Measurements from ENCODE around the gene CA7.

The CA7 gene

DNA sequence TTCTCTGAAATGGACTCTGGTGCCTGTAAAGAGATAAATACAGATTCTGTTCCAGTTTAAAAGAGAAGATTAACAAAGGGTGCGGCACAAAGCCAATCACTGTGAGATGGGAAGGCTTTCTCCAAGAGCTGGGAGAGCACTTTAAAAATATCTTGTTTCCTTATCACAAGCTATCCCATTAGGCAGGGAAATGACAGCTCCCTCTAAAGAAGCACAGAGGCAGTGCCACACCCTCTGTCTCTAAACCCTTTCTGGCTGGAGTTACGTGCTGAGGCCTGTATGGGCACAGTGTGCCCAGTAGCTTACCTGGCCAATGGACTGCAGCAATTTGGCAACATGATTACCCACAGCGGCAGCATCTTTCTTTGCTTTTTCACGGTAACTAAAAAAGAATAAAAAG is 33.8 kb upstream of the CA7 start:
- no peak for DNase-seq
- no peaks in the 10 kb centered on the region for H3K79me2 ChIP-seq (ENCODE audit: insufficient read depth, low read length)
- no peak for ATAC-seq (ENCODE audit: insufficient read depth, low read depth)
- no peaks in the 10 kb centered on the region for H3K27me3 ChIP-seq (ENCODE audit: insufficient read depth, low read length, poor library complexity)
- H3K9ac ChIP-seq (ENCODE audit: low read depth, low read length) = no peak overlapping the region
- H3K4me2 ChIP-seq (ENCODE audit: insufficient read depth, low read length) = no peak overlapping the region
- no peak overlapping the region for H3K4me3 ChIP-seq (ENCODE audit: low read depth in 1 of 2, low read length in 2 of 2)
- peaks cover 92% of the 10 kb centered on the region for H3K36me3 ChIP-seq (ENCODE audit: insufficient read depth, low read length)
- no peak overlapping the region for H2AFZ ChIP-seq (ENCODE audit: low read depth, low read length)
- TF ChIP-seq, protein P1, sequence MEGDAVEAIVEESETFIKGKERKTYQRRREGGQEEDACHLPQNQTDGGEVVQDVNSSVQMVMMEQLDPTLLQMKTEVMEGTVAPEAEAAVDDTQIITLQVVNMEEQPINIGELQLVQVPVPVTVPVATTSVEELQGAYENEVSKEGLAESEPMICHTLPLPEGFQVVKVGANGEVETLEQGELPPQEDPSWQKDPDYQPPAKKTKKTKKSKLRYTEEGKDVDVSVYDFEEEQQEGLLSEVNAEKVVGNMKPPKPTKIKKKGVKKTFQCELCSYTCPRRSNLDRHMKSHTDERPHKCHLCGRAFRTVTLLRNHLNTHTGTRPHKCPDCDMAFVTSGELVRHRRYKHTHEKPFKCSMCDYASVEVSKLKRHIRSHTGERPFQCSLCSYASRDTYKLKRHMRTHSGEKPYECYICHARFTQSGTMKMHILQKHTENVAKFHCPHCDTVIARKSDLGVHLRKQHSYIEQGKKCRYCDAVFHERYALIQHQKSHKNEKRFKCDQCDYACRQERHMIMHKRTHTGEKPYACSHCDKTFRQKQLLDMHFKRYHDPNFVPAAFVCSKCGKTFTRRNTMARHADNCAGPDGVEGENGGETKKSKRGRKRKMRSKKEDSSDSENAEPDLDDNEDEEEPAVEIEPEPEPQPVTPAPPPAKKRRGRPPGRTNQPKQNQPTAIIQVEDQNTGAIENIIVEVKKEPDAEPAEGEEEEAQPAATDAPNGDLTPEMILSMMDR (IDR thresholded peaks at IDR 0.05; ENCODE audit: borderline replicate concordance, extremely low read depth, low read length, poor library complexity, severe bottlenecking) = no peak
- H3K4me1 ChIP-seq (ENCODE audit: insufficient read depth, low read length) = no peaks in the 10 kb centered on the region
- H4K20me1 ChIP-seq (ENCODE audit: insufficient read depth, low read length) = no peaks in the 10 kb centered on the region
- H3K27ac ChIP-seq (ENCODE audit: low read length) = no peak overlapping the region
- H3K9me3 ChIP-seq (ENCODE audit: insufficient read depth, low read length, severe bottlenecking) = no peaks in the 10 kb centered on the region

DNA sequence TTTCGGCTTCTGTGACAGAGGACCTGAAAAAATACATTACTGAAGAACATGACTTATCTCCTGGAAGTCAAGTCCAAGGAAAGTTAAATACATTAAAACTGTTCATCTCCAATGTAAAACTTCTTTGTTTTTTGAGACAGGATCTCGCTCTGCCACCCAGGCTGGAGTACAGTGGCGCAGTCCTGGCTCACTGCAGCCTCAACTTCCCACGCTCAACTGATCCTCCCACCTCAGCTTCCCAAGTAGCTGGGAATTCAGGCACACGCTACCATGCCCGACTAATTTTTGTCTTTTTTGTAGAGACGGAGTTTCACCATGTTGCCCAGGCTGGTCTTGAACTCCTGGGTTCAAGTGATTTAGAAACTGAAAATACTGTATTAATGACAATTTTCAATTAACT is 33.2 kb upstream of the CA7 start:
- no peak for TF ChIP-seq EZH2 (IDR thresholded peaks at IDR 0.05; ENCODE audit: borderline replicate concordance, low read depth, low read length, severe bottlenecking)
- TF ChIP-seq, protein P1 (IDR thresholded peaks at IDR 0.05; ENCODE audit: borderline replicate concordance, extremely low read depth, low read length, poor library complexity, severe bottlenecking) = no peak
- no peaks in the 10 kb centered on the region for H3K4me1 ChIP-seq (ENCODE audit: insufficient read depth, low read length)
- H4K20me1 ChIP-seq (ENCODE audit: insufficient read depth, low read length) = no peaks in the 10 kb centered on the region
- no peak overlapping the region for H3K9ac ChIP-seq (ENCODE audit: low read depth, low read length)
- no peak overlapping the region for H2AFZ ChIP-seq (ENCODE audit: low read depth, low read length)
- H3K4me2 ChIP-seq (ENCODE audit: insufficient read depth, low read length) = no peak overlapping the region
- H3K27me3 ChIP-seq (ENCODE audit: insufficient read depth, low read length, poor library complexity) = no peaks in the 10 kb centered on the region
- no peak overlapping the region for H3K27ac ChIP-seq (ENCODE audit: low read length)
- H3K4me3 ChIP-seq (ENCODE audit: low read depth in 1 of 2, low read length in 2 of 2) = no peak overlapping the region
- no peaks in the 10 kb centered on the region for H3K79me2 ChIP-seq (ENCODE audit: insufficient read depth, low read length)
- ATAC-seq (ENCODE audit: insufficient read depth, low read depth) (no peak), DNase-seq (no peak)
- H3K9me3 ChIP-seq (ENCODE audit: insufficient read depth, low read length, severe bottlenecking) = no peaks in the 10 kb centered on the region
- peaks cover 92% of the 10 kb centered on the region for H3K36me3 ChIP-seq (ENCODE audit: insufficient read depth, low read length)

- H4K20me1 ChIP-seq (ENCODE audit: insufficient read depth, low read length) = no peaks in the 10 kb centered on the region
- H3K9me3 ChIP-seq (ENCODE audit: insufficient read depth, low read length, severe bottlenecking) = no peaks in the 10 kb centered on the region
- DNase-seq = no peak
- H3K79me2 ChIP-seq (ENCODE audit: insufficient read depth, low read length) = no peaks in the 10 kb centered on the region
- no peaks in the 10 kb centered on the region for H3K4me1 ChIP-seq (ENCODE audit: insufficient read depth, low read length)
- TF ChIP-seq, protein P1 (IDR thresholded peaks at IDR 0.05; ENCODE audit: borderline replicate concordance, extremely low read depth, low read length, poor library complexity, severe bottlenecking) = no peak
- TF ChIP-seq EZH2 (IDR thresholded peaks at IDR 0.05; ENCODE audit: borderline replicate concordance, low read depth, low read length, severe bottlenecking) = no peak
- H3K9ac ChIP-seq (ENCODE audit: low read depth, low read length) = no peak overlapping the region
- H3K4me2 ChIP-seq (ENCODE audit: insufficient read depth, low read length) = no peak overlapping the region
- H3K27me3 ChIP-seq (ENCODE audit: insufficient read depth, low read length, poor library complexity) = no peaks in the 10 kb centered on the region
- no peak overlapping the region for H3K27ac ChIP-seq (ENCODE audit: low read length)
- H3K4me3 ChIP-seq (ENCODE audit: low read depth in 1 of 2, low read length in 2 of 2) = no peak overlapping the region
- ATAC-seq (ENCODE audit: insufficient read depth, low read depth) = no peak
- no peak overlapping the region for H2AFZ ChIP-seq (ENCODE audit: low read depth, low read length)
- H3K36me3 ChIP-seq (ENCODE audit: insufficient read depth, low read length) = peaks cover 95% of the 10 kb centered on the region
These were observed 29.5 kb upstream of the CA7 start for GRCh38 chr16:66814734-66815133.

- Histone ChIP-seq H3K4me2 (ENCODE audit: insufficient read depth, low read length) (no peak overlapping the region), H3K27ac (ENCODE audit: low read length) (no peak overlapping the region), H3K9me3 (ENCODE audit: insufficient read depth, low read length, severe bottlenecking) (no peaks in the 10 kb centered on the region), H2AFZ (ENCODE audit: low read depth, low read length) (no peak overlapping the region), H3K9ac (ENCODE audit: low read depth, low read length) (no peak overlapping the region), H3K79me2 (ENCODE audit: insufficient read depth, low read length) (peaks cover 67% of the 10 kb centered on the region), H4K20me1 (ENCODE audit: insufficient read depth, low read length) (peaks cover 37% of the 10 kb centered on the region), H3K36me3 (ENCODE audit: insufficient read depth, low read length) (peaks cover 85% of the 10 kb centered on the region), H3K4me1 (ENCODE audit: insufficient read depth, low read length) (peaks cover 25% of the 10 kb centered on the region), H3K27me3 (ENCODE audit: insufficient read depth, low read length, poor library complexity) (no peaks in the 10 kb centered on the region), H3K4me3 (ENCODE audit: low read depth in 1 of 2, low read length in 2 of 2) (no peak overlapping the region)
- TF ChIP-seq, protein P1 (IDR thresholded peaks at IDR 0.05; ENCODE audit: borderline replicate concordance, extremely low read depth, low read length, poor library complexity, severe bottlenecking) = no peak
- DNase-seq = no peak
- no peak for ATAC-seq (ENCODE audit: insufficient read depth, low read depth)
These were observed 20.2 kb upstream of the CA7 start for GRCh38 chr16:66824006-66824405.

Data from DND-41 (cell line).